DMS53 treated with DMSO at 0.1 percent for 48 hours (cell line): ENCODE results near the gene TAF1.
"Not testable (repeated sequence)": the region's sequence is repeated elsewhere in the genome, so short reads cannot be mapped to it uniquely, and the experiment has no call there.

ENCODE experiments used
- DNase-seq: peaks from one replicate; lab custom pipeline; 2025; ENCODE audit not compliant: unreplicated experiment; lab: John Stamatoyannopoulos, UW

The TAF1 gene

GRCh38 chrX:71504346-71504745, 138.2 kb downstream of the TAF1 start:
- DNase-seq = no peak

GRCh38 chrX:71509289-71509688, 143.1 kb downstream of the TAF1 start:
- DNase-seq = no peak

GRCh38 chrX:71510161-71510560, 144.0 kb downstream of the TAF1 start:
- DNase-seq = no peak

- not testable (repeated sequence) for DNase-seq
These were observed 147.6 kb downstream of the TAF1 start for GRCh38 chrX:71513731-71514130.

- no peak for DNase-seq
These were observed 148.3 kb downstream of the TAF1 start for GRCh38 chrX:71514367-71515037.

GRCh38 chrX:71515038-71515396, 148.9 kb downstream of the TAF1 start:
- no peak for DNase-seq
